ENCODE results near the gene ZWINT. TPM values are rescaled to one million over a fixed set of nuclear protein-coding genes. Genes with fewer than 3 reads are reported as not detected.

Gene ZWINT
- total RNA-seq, 1 experiment from 2014 or later = 24.9 TPM

DNA sequence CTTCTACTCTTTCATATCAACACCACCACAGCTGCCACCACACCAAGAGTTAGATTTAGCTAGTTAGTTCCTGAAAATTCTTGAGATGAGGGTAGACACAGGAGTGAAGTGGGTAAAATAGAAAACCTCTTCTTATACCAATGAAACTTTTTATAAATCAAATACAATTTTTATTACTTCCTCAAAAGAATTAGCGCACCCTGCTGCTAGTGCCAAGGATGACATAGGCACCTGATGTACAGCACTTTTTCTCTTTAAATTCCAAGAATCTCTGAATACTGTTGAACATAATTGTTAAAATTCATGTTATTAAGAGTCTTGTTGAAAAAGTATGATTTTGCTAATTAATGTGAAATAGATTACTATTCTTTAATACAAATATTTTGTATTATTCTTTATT lies 11.4 kb downstream of the ZWINT start:
- H4K20me1 ChIP-seq (ENCODE audit: insufficient read depth, low read depth, low read length) = no peaks in the 10 kb centered on the region

DNA sequence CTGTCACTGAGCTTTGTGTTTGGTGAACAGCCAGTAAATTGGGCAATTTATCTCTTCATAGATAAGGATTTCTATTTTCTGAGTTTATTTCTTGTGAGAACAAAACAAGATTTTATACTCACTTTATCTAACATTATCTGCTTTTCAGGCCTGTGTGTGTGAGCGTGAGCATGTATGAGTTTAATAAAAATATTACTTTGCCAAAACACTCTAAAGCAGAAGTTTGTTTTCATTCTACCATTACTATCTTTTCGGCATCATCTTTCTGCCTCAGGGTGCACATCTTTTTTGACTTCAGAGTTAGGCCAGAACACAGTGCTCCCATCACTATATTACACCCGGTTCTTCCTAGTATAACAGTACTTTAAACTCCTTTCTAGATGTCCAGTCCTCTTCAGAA lies 13.0 kb downstream of the ZWINT start:
- H3K27ac ChIP-seq (ENCODE audit: low read length) = no peak overlapping the region
- H3K79me2 ChIP-seq (ENCODE audit: low read length) = no peaks in the 10 kb centered on the region
- no peaks in the 10 kb centered on the region for H3K36me3 ChIP-seq (ENCODE audit: insufficient read depth, low read length)
- no peak overlapping the region for H3K4me2 ChIP-seq (ENCODE audit: low read depth, low read length, poor library complexity, severe bottlenecking)
- DNase-seq = peak; percentile 26
- no peaks in the 10 kb centered on the region for H3K9me2 ChIP-seq (replicated peaks; ENCODE audit: insufficient read depth, low read length)
- H2AFZ ChIP-seq (ENCODE audit: low read length) = no peak overlapping the region
- H3K9ac ChIP-seq (ENCODE audit: low read length) = no peak overlapping the region
- no peak overlapping the region for H3K4me3 ChIP-seq (ENCODE audit: low read length)
- H3K9me3 ChIP-seq (ENCODE audit: low read length) = peaks cover 4% of the 10 kb centered on the region; the same call in 1 of the 2 replicates
- H3K27me3 ChIP-seq (ENCODE audit: low read length) = no peaks in the 10 kb centered on the region
- H3K4me1 ChIP-seq (ENCODE audit: low read length) = no peaks in the 10 kb centered on the region
- no peaks in the 10 kb centered on the region for H4K20me1 ChIP-seq (ENCODE audit: insufficient read depth, low read depth, low read length)

More for the DNA sequence above, 11.4 kb downstream of the ZWINT start:
- Histone ChIP-seq H3K4me3 (ENCODE audit: low read length) (no peak overlapping the region), H3K36me3 (ENCODE audit: insufficient read depth, low read length) (peaks cover 7% of the 10 kb centered on the region; the same call in 1 of the 2 replicates), H3K9me2 (replicated peaks; ENCODE audit: insufficient read depth, low read length) (no peaks in the 10 kb centered on the region), H3K27ac (ENCODE audit: low read length) (no peak overlapping the region), H3K27me3 (ENCODE audit: low read length) (no peaks in the 10 kb centered on the region), H3K4me1 (ENCODE audit: low read length) (no peaks in the 10 kb centered on the region), H3K9me3 (ENCODE audit: low read length) (no peaks in the 10 kb centered on the region; the same call in 1 of the 2 replicates), H3K79me2 (ENCODE audit: low read length) (no peaks in the 10 kb centered on the region), H3K9ac (ENCODE audit: low read length) (no peak overlapping the region), H3K4me2 (ENCODE audit: low read depth, low read length, poor library complexity, severe bottlenecking) (no peak overlapping the region), H2AFZ (ENCODE audit: low read length) (no peak overlapping the region)
- peak; percentile 48 for DNase-seq

DNA sequence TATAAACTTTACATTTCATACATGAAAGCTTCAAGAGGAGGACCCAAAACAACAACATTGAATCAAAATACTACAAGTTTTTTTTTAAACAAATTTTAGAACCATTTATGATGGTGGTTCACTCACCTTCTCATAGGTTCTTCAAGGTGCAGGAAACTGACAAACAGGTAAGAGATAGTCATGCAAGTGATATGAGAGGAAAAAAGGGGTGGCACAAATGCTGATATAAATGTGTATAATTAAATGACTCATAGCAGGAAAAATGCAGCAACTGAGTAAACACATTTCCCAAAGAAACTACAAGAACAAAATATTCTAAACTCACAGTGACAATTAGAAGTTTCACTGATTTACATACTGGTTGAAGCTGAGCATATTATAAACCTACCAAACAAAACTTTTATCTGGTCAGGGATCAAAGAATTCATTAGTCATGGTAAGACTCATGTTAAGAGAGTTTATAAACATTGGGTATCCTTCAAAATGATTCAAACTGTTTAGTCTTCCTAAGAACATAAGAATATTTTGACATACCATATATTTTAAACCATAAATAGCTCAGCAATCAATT lies 14.1 kb downstream of the ZWINT start:
- Histone ChIP-seq H3K79me2 (ENCODE audit: low read length) (no peaks in the 10 kb centered on the region), H3K36me3 (ENCODE audit: insufficient read depth, low read length) (no peaks in the 10 kb centered on the region), H4K20me1 (ENCODE audit: insufficient read depth, low read depth, low read length) (no peaks in the 10 kb centered on the region), H3K9ac (ENCODE audit: low read length) (no peak overlapping the region), H3K9me2 (replicated peaks; ENCODE audit: insufficient read depth, low read length) (no peaks in the 10 kb centered on the region), H3K9me3 (ENCODE audit: low read length) (peaks cover 4% of the 10 kb centered on the region; the same call in 1 of the 2 replicates), H3K27ac (ENCODE audit: low read length) (no peak overlapping the region), H3K27me3 (ENCODE audit: low read length) (no peaks in the 10 kb centered on the region), H2AFZ (ENCODE audit: low read length) (no peak overlapping the region), H3K4me2 (ENCODE audit: low read depth, low read length, poor library complexity, severe bottlenecking) (no peak overlapping the region), H3K4me3 (ENCODE audit: low read length) (no peak overlapping the region), H3K4me1 (ENCODE audit: low read length) (no peaks in the 10 kb centered on the region)
- DNase-seq = peak; percentile 11

DNA sequence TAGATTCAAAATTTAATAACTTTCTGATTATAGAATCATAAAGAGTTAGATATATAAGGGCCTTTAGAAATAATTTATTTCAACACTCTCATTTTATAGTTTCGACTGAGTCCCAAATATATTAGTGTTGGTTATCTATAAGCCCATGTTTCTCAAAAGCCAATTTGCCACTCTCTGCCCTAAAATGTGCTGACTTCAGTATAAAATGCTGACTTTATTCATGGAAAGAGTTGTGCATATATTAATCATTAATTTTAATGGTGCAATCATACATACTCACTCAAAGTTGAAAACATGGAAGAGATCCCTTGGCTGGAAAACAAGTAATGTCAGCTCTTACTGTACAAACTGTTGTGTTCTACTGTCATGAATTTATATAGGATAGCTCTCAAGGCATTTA lies 19.4 kb downstream of the ZWINT start:
- Histone ChIP-seq H3K4me3 (ENCODE audit: low read length) (no peak overlapping the region), H3K4me2 (ENCODE audit: low read depth, low read length, poor library complexity, severe bottlenecking) (no peak overlapping the region), H3K9me2 (replicated peaks; ENCODE audit: insufficient read depth, low read length) (no peaks in the 10 kb centered on the region), H3K9me3 (ENCODE audit: low read length) (peaks cover 27% of the 10 kb centered on the region; the same call in 1 of the 2 replicates), H3K79me2 (ENCODE audit: low read length) (no peaks in the 10 kb centered on the region), H2AFZ (ENCODE audit: low read length) (no peak overlapping the region), H4K20me1 (ENCODE audit: insufficient read depth, low read depth, low read length) (no peaks in the 10 kb centered on the region), H3K9ac (ENCODE audit: low read length) (no peak overlapping the region), H3K4me1 (ENCODE audit: low read length) (no peaks in the 10 kb centered on the region), H3K36me3 (ENCODE audit: insufficient read depth, low read length) (no peaks in the 10 kb centered on the region), H3K27me3 (ENCODE audit: low read length) (no peaks in the 10 kb centered on the region), H3K27ac (ENCODE audit: low read length) (no peak overlapping the region)
- DNase-seq = peak; percentile 4

DNA sequence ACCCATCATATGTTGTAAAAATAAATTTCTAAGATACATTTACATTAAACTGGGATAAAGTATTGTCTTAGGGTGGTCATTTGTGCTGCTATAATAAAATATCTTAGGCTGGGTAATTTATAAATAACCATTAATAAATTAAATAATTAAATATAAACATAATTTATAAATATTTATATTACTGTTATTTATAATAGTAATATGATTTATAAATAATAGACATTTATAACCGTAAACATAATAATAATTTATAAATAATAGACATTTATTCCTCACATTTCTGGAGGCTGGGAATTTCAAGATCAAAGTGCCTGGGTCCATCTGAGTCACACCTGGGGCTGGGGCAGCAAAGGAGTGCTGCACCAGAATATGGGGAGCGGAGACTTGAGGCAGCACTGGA lies 31.1 kb downstream of the ZWINT start:
- Histone ChIP-seq H3K27me3 (ENCODE audit: low read length) (no peaks in the 10 kb centered on the region), H3K4me2 (ENCODE audit: low read depth, low read length, poor library complexity, severe bottlenecking) (no peak overlapping the region)
- no peak for DNase-seq

DNA sequence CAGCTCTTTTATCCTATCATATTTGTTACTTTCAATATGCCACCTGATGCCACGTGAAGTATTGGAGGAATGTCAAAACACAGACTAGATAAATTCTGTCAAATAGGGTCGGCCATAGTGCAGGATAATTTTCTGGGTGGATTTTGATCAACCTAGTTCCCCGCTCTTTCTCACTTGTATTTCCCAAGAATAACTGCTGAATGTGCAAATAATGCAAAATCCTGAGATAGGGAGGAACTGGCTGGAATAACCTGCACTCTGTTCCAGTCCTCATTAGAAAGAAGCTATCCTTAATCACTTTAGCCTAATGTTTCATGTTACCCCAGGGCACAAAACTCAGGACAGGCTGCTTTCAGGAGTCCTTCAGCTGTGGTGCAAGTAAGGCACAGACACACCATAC lies 33.9 kb downstream of the ZWINT start:
- Histone ChIP-seq H4K20me1 (ENCODE audit: insufficient read depth, low read depth, low read length) (no peaks in the 10 kb centered on the region), H3K27ac (ENCODE audit: low read length) (no peak overlapping the region), H3K9ac (ENCODE audit: low read length) (no peak overlapping the region), H3K36me3 (ENCODE audit: insufficient read depth, low read length) (no peaks in the 10 kb centered on the region), H3K27me3 (ENCODE audit: low read length) (no peaks in the 10 kb centered on the region), H2AFZ (ENCODE audit: low read length) (no peak overlapping the region), H3K4me1 (ENCODE audit: low read length) (no peaks in the 10 kb centered on the region), H3K4me3 (ENCODE audit: low read length) (no peak overlapping the region), H3K79me2 (ENCODE audit: low read length) (no peaks in the 10 kb centered on the region), H3K9me3 (ENCODE audit: low read length) (peaks cover 4% of the 10 kb centered on the region; the same call in 1 of the 2 replicates), H3K4me2 (ENCODE audit: low read depth, low read length, poor library complexity, severe bottlenecking) (no peak overlapping the region), H3K9me2 (replicated peaks; ENCODE audit: insufficient read depth, low read length) (no peaks in the 10 kb centered on the region; the same call in 1 of the 2 replicates)
- no peak for DNase-seq

More for the DNA sequence above, 31.1 kb downstream of the ZWINT start:
- Histone ChIP-seq H2AFZ (ENCODE audit: low read length) (no peak overlapping the region), H3K36me3 (ENCODE audit: insufficient read depth, low read length) (no peaks in the 10 kb centered on the region), H4K20me1 (ENCODE audit: insufficient read depth, low read depth, low read length) (no peaks in the 10 kb centered on the region), H3K9me2 (replicated peaks; ENCODE audit: insufficient read depth, low read length) (no peaks in the 10 kb centered on the region; the same call in 1 of the 2 replicates), H3K9ac (ENCODE audit: low read length) (no peak overlapping the region), H3K4me3 (ENCODE audit: low read length) (no peak overlapping the region), H3K9me3 (ENCODE audit: low read length) (peaks cover 8% of the 10 kb centered on the region; the same call in 1 of the 2 replicates), H3K79me2 (ENCODE audit: low read length) (no peaks in the 10 kb centered on the region), H3K27ac (ENCODE audit: low read length) (no peak overlapping the region), H3K4me1 (ENCODE audit: low read length) (no peaks in the 10 kb centered on the region)

DNA sequence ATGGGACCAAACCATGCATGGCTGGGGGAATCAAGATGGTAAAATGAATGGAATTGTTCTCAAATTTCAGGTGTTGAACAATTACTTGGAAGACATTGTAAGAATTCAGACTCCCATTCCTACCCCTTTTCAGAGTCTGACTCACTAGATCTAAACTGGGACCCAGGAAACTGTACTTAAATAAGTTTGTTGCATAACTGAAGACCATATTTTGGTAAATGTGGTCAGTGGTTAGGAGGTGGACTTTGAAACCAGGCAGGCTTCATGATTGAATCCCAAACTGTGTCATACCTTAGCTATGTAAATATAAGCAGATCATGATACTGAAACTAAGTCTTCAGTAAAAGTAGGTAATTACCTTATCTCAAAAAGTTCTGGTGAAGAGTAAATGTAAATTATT lies 41.7 kb downstream of the ZWINT start:
- H3K4me1 ChIP-seq (ENCODE audit: low read length) = no peaks in the 10 kb centered on the region
- no peaks in the 10 kb centered on the region for H3K9me2 ChIP-seq (replicated peaks; ENCODE audit: insufficient read depth, low read length)
- H3K36me3 ChIP-seq (ENCODE audit: insufficient read depth, low read length) = no peaks in the 10 kb centered on the region
- peaks cover 15% of the 10 kb centered on the region for H3K9me3 ChIP-seq (ENCODE audit: low read length)
- H3K9ac ChIP-seq (ENCODE audit: low read length) = no peak overlapping the region
- no peak overlapping the region for H3K27ac ChIP-seq (ENCODE audit: low read length)
- H4K20me1 ChIP-seq (ENCODE audit: insufficient read depth, low read depth, low read length) = no peaks in the 10 kb centered on the region
- H2AFZ ChIP-seq (ENCODE audit: low read length) = no peak overlapping the region
- no peaks in the 10 kb centered on the region for H3K79me2 ChIP-seq (ENCODE audit: low read length)
- no peak overlapping the region for H3K4me3 ChIP-seq (ENCODE audit: low read length)
- no peak for DNase-seq
- H3K4me2 ChIP-seq (ENCODE audit: low read depth, low read length, poor library complexity, severe bottlenecking) = no peak overlapping the region
- no peaks in the 10 kb centered on the region for H3K27me3 ChIP-seq (ENCODE audit: low read length)

DNA sequence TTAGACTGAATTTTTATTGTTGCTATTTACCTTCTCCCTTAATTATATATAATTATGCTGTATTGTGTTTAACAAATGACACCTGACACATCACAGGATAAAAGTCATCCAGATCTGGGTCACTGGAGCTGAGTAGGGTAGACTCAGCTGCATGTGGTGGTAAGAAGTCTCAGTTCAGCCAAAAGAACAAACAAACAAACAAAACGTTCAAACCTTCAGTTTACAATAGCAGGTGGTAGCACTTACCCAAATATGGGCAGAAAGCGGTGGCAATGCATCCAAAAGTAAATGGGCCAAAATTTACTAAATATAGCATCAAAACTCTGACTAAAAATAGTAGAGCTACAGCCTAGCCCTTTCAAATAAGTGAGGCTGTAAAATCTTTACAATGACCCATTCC lies 42.2 kb downstream of the ZWINT start:
- Histone ChIP-seq H3K9me2 (replicated peaks; ENCODE audit: insufficient read depth, low read length) (no peaks in the 10 kb centered on the region), H3K27ac (ENCODE audit: low read length) (no peak overlapping the region), H3K79me2 (ENCODE audit: low read length) (no peaks in the 10 kb centered on the region), H2AFZ (ENCODE audit: low read length) (no peak overlapping the region), H4K20me1 (ENCODE audit: insufficient read depth, low read depth, low read length) (no peaks in the 10 kb centered on the region), H3K4me1 (ENCODE audit: low read length) (no peaks in the 10 kb centered on the region), H3K36me3 (ENCODE audit: insufficient read depth, low read length) (no peaks in the 10 kb centered on the region), H3K4me2 (ENCODE audit: low read depth, low read length, poor library complexity, severe bottlenecking) (no peak overlapping the region), H3K27me3 (ENCODE audit: low read length) (no peaks in the 10 kb centered on the region), H3K9me3 (ENCODE audit: low read length) (peaks cover 19% of the 10 kb centered on the region), H3K9ac (ENCODE audit: low read length) (no peak overlapping the region), H3K4me3 (ENCODE audit: low read length) (no peak overlapping the region)
- no peak for DNase-seq

Measured in Karpas-422 (cell line).